NB4 (cell line): ENCODE measurements around the gene HOMER2.

Experiments
- DNase-seq: peaks from one replicate; pipeline ENCODE4 v3.0.0; 2010; ENCODE audit warnings: low read depth
- H3K4me3 ChIP-seq: one replicate; pipeline ENCODE4 v1.5.1; 2011; ENCODE audit warnings: mild to moderate bottlenecking, low read depth, low read length, moderate library complexity
- CTCF ChIP-seq: IDR thresholded peaks from one replicate; pipeline ENCODE4 v1.5.1; 2012; ENCODE audit warnings: low read depth, low read length
- MAX ChIP-seq: IDR thresholded peaks from 2 replicates; pipeline ENCODE4 v1.6.1; 2011; ENCODE audit warnings: low read depth, low read length
- MYC ChIP-seq: IDR thresholded peaks from 2 replicates; pipeline ENCODE4 v1.6.1; 2011; ENCODE audit warnings: low read depth, low read length
- POLR2A ChIP-seq: IDR thresholded peaks from 2 replicates; pipeline ENCODE4 v1.6.1; 2011; ENCODE audit warnings: mild to moderate bottlenecking; ENCODE audit not compliant: insufficient read length; ENCODE audit errors: extremely low read depth

HOMER2 gene

GRCh38 chr15:82847703-82848102, 104.8 kb downstream of the HOMER2 start:
- TF ChIP-seq POLR2A (no peak), CTCF (no peak), MAX (no peak), MYC (no peak)
- no peak for DNase-seq

GRCh38 chr15:82846621-82847020, 105.9 kb downstream of the HOMER2 start:
- no peak for DNase-seq
- TF ChIP-seq CTCF (no peak), MYC (no peak), MAX (no peak), POLR2A (no peak)
- H3K4me3 ChIP-seq = no peak overlapping the region

More at GRCh38 chr15:82847703-82848102, 104.8 kb downstream of the HOMER2 start:
- no peak overlapping the region for H3K4me3 ChIP-seq

GRCh38 chr15:82845686-82846085, 106.8 kb downstream of the HOMER2 start:
- H3K4me3 ChIP-seq = no peak overlapping the region
- TF ChIP-seq POLR2A (no peak), MAX (no peak), CTCF (no peak), MYC (no peak)
- DNase-seq = no peak

GRCh38 chr15:82843566-82843965, 109.0 kb downstream of the HOMER2 start:
- H3K4me3 ChIP-seq = no peak overlapping the region
- DNase-seq = peak; percentile 58
- TF ChIP-seq POLR2A (no peak), CTCF (no peak), MYC (no peak), MAX (no peak)

GRCh38 chr15:82840166-82840565, 112.4 kb downstream of the HOMER2 start:
- no peak overlapping the region for H3K4me3 ChIP-seq
- no peak for TF ChIP-seq MAX
- TF ChIP-seq MYC = no peak
- TF ChIP-seq POLR2A = no peak
- TF ChIP-seq CTCF = no peak
- no peak for DNase-seq

GRCh38 chr15:82839136-82839535, 113.4 kb downstream of the HOMER2 start:
- H3K4me3 ChIP-seq = no peak overlapping the region
- no peak for TF ChIP-seq CTCF
- TF ChIP-seq POLR2A = no peak
- no peak for TF ChIP-seq MYC
- no peak for TF ChIP-seq MAX
- DNase-seq = no peak
